GM20000 (cell line): ENCODE data around the gene UBQLN4.
"Not testable (repeated sequence)": the region's sequence is repeated elsewhere in the genome, so short reads cannot be mapped to it uniquely, and the experiment has no call there.

Experiments
- DNase-seq: peaks from one replicate; pipeline ENCODE4 v3.0.0; 2012; ENCODE audit warnings: low spot score
- CTCF ChIP-seq: IDR thresholded peaks from 2 replicates; pipeline ENCODE4 v1.5.1; 2012; ENCODE audit warnings: mild to moderate bottlenecking, control low read depth; ENCODE audit errors: extremely low read depth, missing control alignments

The UBQLN4 gene

GRCh38 chr1:156050376-156050775 lies 3.2 kb downstream of the UBQLN4 start:
- no peak for TF ChIP-seq CTCF
- DNase-seq, result no peak

GRCh38 chr1:156048663-156049258 lies 4.8 kb downstream of the UBQLN4 start:
- TF ChIP-seq CTCF, result no peak
- DNase-seq, result no peak

GRCh38 chr1:156045076-156045475 lies 8.5 kb downstream of the UBQLN4 start:
- no peak for TF ChIP-seq CTCF
- DNase-seq, result no peak

- DNase-seq, result no peak
- TF ChIP-seq CTCF, result no peak
Observed at GRCh38 chr1:156042828-156043227, 10.8 kb downstream of the UBQLN4 start.

- DNase-seq, result not testable (repeated sequence)
Observed at GRCh38 chr1:156034991-156035390, 18.6 kb downstream of the UBQLN4 start.

DNA sequence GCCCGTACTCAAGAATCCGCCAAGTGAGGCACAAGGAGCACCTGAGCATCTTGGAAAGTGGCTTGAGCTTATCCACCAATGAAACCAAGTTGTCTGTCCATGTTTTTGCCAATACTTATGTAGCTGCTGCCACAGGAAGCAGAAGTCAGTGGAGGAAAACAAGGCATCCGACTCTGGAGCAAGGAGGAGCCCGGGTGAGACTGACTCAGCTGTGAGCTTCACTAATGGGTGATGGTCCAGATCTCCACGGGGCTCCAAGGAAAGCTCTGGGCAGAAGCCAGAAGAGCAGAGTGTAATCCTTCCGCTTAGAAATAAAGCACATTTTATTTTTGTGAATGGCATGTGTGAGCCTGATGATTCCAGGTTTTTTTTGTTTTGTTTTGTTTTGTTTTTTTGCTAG lies 20.6 kb downstream of the UBQLN4 start:
- TF ChIP-seq CTCF, result no peak
- DNase-seq, result no peak

DNA sequence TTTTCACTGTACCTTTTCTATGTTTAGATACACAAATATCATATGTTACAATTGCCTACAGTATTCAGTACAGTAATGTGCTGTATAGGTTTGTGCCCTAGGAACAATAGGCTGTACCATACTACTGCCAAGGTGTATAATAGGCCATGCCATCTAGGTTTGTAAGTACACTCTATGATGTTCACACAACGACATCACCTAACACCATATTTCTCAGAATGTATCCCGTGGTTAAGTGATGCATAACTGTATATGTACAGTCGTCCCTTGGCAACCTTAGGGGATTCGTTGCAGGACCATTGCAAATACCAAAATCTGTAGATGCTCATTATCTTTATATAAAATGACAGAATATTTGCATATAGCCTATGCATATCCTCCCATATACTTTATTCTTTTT lies 27.0 kb downstream of the UBQLN4 start:
- DNase-seq, result no peak
- no peak for TF ChIP-seq CTCF

DNA sequence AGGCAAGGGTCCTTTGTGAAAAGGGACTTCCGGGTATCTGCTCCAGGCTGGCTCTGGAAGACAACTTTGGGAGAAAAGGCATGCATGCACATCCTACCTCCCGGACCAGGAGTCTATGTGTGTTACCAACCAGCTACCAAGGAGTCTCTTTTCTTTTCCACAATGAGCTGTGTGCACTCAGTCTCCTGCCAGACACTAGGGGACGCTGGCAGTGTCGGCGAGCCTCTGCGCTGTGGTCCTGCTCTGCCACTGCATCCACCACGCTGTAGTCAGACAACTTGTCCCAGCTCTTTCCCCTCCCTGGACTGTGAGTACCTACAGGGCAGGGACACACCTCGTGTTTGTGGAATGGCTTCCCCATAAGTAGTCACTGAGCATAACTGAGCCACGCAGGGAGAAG lies 27.7 kb downstream of the UBQLN4 start:
- TF ChIP-seq CTCF, result peak; percentile 52
- DNase-seq, result peak; percentile 67
